ENCODE results near the gene ANXA2.
A peak's percentile ranks its signal among the peaks of the same experiment; 100 is the strongest.
"Not testable (repeated sequence)": the region's sequence is repeated elsewhere in the genome, so short reads cannot be mapped to it uniquely, and the experiment has no call there.

ANXA2 gene

DNA sequence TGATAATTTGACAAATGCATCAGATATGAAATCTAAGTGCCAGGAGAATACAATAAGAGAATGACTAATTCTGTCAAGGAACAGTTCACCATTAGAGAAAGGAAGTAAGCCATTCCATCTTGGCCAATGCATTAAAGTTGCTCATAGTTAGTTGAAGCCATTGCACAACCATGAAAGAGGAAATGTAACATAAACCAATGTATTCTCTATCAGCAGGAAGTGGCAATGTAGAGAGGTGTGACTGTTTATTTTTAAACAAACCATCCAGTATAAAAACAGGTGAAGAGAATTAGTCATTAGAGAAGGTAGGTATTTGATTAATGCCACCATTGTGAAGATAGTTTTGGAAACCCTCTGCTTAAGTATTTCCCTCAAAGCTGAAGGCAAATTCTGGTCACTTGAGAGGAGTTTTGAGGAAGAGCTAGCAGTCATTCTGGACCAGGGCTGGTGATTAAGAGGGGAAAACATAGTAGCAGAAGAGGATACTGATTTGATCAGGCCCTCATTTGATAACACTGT lies 10.7 kb upstream of the ANXA2 start:
- no peak for DNase-seq

DNA sequence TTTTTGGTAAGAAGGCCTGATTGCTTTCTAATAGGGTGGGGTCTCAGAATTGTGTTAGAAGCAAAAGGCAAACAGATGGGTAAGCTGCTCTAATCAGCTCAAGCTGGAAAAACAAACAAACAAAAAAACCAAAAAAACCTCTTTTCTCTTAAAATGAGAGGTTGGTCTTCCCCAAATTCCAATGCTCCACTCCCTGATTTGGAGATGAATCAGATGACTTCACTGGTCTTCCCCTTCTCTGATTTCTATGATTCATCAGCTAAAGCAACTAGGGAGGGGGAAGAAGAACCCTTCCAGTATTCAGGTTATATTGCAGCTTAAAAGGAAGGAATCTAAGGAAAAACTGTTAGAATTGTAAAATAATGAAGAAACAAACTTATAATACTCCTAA lies 9.6 kb upstream of the ANXA2 start:
- no peak for DNase-seq

DNA sequence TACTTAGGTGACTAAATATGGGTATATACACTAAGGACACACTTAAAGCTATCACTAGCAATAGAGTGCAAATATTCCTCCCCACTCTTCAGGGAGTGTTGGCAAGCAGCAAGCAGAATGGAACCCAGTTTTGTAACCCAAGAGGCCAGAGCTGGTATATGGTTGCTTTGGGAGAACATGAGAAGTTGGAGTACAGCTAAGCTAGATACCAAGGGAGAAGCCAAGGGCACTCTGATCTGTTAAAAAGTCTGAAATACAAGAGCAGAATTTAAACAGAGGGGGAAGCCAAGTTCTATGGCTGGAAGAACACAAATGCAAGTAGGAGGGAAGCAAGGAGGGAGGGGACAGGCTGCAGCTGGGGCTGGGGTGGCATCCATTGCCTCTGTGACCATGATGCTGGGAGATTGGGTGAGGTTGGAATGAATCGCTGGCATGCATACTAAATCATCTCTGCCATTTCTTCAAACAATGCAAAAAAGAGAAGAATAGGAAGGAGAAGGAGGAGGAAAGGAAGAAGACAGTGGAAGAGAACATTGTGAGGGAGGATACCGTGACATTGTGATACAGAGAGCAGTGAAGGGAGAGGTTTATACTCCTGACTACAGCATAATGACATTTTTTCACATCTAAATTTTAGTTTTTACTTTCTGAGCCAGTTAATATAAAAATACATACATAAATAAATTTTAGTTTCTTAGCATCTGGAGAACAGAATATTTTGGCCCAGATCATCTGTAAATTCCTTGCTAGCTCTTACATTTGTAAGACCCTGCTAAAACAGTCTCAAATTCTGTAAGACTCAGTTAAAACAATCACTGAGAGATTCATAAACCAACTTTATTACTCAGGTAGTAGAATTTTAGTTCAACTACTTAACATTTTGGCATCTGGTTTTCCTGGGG lies 9.0 kb upstream of the ANXA2 start:
- no peak for DNase-seq

DNA sequence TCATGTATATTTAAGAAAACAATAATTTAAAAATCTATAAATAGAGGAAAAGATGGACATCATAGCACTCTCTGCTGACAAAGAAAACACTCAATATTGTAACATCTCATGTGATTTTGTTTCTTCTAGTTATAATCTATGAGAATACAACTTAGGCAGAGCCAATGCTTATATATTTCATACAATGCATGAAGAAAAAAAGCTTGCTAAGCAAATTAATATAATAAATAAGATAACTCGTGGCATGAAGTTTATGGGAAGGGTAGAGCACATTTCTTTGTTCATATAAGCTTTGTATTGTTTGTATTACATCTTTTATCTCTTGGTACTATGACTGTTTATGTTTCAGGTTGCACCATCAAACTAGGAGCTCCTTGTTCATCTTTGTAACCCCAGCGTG lies 7.6 kb upstream of the ANXA2 start:
- no peak for DNase-seq

DNA sequence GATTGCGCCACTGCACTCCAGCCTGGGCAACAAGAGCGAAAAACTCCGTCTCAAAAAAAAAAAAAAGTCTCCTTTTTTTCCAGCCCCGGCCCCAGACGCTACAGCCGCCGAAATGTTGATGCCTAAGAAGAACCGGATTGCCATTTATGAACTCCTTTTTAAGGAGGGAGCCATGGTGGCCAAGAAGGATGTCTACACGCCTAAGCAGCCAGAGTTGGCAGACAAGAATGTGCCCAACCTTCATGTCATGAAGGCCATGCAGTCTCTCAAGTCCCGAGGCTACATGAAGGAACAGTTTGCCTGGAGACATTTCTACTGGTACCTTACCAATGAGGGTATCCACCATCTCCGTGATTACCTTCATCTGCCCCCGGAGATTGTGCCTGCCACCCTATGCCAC lies 6.6 kb upstream of the ANXA2 start:
- not testable (repeated sequence) for DNase-seq

DNA sequence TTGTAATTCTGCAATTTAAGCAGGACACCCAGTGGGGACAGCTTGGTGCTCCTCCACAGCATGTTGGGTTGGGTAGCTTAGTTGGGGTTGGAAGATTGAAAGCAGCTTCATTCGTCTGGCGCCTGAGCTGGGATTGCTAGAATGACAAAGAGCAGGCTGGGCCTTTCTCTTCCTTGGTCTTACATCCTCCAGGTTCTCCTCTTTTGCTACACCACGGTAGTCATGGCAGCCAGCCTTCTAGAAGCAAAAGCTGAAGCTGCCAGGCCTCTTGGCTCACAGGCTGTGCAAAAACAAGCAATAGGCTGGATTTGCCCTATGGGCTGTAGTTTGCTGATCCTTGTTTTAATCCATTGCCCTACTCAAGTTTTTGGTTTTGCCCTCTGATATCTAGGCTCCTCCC lies 3.2 kb upstream of the ANXA2 start:
- DNase-seq = no peak

DNA sequence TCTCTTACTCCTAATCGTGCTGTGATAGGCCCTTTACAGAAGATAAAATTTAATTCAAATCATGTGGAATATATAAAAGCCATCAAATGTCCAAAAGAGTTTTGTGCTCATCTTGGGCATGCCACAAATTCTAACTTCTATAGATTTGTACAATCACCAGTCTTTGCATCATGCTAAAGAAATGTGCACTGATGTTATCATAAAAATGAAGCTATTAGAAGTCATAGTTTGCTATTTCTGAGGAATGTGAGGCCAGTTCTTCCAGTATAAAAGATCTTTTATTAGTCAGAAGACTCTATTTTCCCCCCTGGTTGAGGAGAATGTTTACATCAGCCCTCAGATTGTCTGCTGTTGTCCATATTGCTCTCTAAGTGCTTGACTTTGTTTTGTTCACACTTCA lies 2.1 kb upstream of the ANXA2 start:
- no peak for DNase-seq

DNA sequence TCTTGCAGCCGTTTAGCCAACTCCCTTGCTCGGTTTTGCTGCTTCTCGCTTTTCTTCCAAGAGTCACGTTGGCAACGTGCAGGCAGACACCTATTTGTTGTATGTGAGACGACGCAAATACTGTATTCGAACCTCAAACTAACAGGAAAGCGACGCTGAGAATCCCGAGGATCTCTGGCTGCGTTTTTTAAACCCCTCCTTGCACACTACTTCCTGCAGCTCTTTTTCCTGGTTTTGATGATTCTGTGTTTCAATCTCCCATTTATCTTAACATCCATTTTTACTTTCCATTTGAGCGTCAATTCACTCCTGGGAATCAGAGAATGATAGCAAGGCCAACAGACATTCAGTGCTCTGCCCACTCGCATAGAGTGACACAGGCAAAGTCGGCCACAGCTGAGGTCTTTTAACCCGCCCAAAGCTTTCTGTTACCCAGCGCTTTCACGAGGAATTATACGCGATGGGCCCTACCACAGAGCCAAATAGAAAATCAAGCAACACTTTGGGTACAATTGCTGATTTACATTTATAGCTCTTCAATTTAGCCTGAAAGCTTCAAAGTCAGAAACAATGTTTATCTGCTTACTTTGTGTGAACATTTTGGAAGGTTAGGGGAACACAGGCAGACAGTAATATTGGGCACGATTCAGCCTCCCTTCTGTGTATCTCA lies 1.6 kb upstream of the ANXA2 start:
- DNase-seq = no peak

DNA sequence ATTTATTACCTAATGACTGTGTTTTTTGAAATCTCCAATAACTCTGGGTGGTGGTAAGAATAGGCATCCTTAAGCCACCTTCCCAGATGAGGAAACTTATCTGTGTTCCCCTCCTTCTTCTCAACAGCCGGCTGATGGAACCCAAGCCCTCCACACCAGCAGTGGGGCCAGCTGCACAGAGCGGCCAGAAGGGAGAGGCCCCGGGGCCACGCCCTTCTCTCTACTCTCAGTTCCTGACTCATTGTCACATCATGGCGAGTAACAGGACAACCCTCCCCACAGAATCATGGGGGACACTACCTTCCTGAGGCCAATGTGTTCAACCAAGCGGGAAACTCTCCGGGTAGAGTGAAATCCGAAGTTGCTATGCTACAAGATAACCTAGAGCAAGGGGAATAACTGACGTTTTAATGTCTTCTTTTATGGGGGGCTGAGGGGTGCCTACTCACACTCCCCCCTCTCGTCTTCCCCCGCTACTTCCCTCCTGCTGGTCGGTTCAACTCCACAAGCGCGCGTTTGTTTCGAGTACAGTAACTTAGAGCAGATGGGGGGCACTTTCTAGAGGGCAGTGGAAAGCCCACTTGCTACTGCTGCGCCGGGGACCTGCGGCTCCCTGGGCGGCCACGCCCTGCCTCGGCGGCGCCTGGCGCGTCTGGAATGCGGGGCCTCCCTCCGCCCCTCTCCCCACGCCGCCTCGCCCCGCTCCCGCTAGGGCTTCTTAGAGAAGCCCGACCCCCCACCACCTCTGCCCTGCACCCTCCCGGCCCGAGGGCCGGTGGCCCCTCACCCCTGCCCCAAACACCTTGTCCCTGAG lies 621 bp downstream of the ANXA2 start:
- peak; percentile 83 for DNase-seq

DNA sequence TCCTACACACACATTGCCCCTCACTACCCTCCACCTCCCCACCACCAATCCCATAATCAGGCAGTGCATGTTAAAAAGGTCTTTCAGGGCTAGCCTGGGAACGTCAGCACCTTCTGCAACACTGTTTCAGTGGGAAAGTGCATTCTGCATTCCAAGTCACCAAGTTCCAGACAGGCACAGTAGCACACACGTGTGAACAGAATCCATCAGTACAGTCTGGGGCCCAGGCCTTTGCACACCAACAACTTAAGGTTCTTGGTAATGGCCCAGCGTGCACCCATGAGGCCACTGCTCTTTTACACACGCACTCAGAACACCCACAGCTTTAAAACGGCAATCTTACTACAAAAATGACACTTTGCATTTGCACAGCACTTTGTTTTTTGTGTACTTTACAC lies 1.2 kb downstream of the ANXA2 start:
- no peak for DNase-seq

DNA sequence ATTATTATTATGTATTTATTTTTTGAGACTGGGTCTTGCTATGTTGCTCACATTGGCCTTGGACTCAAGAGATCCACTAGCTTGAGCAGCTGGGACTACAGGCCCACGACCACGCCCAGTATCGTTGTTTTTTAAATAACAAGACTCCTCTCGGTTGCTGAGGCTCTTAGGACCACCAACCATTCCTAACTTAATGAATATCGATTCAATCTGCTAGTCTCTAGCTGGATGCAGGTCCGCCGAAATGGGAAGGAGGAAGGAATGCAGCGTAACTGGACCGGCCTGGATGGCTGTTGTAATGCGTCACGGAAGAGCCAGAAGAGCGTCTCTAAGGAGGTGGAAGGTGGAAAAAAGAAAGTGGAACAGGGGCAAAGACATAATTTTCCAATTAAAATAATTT lies 1.7 kb downstream of the ANXA2 start:
- DNase-seq = no peak

DNA sequence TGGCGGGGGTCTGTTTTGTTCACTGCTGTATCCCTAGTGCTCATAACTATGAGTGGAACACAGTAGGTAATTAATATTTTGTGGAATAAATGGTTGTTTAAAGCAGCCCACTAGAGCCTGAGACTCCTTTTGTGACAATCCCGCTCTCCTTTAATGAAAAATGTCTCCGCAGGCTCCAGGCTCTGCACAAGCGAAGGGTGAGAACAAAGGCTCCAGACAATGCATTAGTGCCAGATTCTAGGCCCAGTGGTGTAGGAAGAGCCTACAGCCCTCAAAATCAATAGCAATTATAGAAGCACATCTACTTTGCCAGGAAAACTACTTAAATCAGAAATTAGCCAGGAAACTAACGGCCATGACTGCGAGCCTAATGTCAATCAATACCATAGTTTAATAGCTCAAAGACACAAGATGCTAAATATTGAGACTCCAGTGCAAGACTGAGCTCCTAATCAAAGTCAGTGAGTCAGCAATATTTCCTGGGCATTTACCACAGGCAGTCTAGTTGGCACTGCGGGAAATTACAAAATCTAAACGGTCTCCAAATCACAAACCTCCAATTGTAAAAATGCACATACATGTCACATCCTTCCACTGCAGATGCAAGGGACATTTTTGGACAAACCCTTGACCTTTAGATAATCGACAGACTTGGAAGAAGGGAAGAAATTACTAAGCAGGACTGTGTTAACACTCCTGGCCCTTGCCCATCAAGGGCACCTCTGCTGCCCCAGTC lies 2.3 kb downstream of the ANXA2 start:
- DNase-seq = no peak

DNA sequence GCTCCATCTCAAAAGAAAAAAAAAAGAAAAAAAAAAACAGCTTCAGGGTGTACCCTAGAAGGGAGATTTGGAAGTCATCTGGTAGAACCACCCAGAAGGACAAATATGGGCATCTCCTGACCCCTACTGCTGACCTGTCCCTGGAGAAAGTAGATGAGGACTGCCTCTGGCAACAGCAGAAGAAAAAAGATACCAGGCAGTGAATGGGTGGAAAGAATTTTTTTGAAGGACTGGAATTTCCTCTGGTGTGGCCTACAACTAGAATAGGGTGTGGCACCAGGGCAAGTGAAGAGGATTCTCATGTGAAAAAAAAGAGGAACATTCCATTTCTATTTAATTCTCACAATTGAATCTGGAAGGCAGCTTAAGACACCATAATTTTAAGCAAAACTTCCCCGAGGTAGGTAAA lies 3.1 kb downstream of the ANXA2 start:
- DNase-seq = no peak

DNA sequence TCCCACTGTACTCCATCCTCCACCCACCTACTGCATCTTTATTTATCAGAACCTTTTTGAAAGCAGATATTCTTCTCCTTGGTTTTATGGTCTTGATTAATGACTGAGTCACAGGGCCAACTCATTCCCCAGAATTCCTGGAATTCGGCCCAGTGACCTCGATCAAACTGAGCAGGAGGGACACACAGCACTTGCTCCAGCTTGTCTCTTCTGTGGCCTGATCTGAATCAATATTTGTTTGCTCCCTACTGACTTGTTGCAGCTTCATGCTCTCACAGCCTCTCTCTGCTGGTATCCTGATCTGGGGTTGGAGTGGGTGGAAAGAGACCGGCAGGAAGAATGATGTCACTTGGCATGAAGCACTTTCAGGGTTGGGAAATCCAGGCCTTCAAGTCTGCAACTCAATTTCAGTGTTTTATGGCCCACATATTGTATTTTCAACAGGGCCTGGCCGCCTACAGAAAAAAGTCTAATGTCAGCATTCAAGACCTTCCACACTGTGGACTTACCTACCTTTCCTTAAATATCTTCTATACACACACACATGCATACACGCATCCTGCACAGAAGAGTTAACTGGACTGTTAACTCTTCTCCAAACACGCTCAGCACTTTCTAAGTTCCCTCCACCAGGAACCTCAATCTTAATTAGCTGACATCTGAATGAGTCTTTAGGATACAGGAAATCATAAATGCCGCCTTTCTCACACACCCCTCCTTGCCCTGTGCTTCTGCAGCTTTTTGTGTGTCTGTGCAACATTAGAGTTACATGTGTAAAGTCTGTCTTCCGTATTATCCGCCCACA lies 4.6 kb downstream of the ANXA2 start:
- DNase-seq = no peak

DNA sequence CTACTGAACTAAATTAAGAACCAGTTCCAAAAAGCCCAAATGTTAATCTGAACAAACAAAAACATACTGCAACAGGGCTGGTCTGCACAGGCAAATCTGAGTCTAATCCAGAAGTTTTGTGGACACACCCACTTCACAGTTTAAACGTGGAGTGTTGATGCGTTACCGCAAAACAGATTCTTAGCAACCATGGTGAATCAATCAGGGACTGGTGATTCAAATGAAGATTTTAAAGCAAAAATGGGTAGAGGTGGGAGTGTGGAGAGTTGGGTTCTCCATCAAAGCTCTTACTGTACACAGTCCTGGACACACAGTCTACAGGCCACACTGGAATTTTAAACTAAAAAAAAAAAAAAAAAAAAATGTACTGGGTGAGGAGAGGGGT lies 5.2 kb downstream of the ANXA2 start:
- no peak for DNase-seq

DNA sequence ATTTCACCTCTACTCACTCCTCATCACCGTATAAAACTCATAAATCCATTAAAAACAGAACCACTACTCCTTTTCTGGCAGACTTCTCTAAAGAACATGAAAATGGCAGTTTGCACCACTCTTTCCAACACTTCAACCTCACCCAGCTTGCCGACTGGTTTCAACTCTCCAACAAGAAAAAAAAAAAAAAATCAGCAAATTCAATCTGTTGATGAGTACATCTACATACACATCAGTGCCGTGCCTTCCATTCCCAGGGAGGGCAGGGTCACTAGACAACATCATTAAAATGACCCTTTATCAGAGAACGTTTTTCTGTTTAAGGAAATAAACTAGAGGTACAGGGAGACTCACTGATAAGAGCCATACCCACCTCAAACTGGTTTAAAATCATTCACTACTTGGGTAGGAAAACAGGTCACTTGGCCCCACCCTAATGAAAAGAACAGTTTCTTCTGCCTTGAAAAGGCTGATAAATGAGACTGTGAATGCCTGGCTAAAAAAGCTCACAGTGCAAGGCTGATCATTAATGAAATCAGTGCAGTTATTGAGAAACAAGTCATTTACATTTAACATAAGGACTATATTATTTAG lies 6.0 kb downstream of the ANXA2 start:
- no peak for DNase-seq

DNA sequence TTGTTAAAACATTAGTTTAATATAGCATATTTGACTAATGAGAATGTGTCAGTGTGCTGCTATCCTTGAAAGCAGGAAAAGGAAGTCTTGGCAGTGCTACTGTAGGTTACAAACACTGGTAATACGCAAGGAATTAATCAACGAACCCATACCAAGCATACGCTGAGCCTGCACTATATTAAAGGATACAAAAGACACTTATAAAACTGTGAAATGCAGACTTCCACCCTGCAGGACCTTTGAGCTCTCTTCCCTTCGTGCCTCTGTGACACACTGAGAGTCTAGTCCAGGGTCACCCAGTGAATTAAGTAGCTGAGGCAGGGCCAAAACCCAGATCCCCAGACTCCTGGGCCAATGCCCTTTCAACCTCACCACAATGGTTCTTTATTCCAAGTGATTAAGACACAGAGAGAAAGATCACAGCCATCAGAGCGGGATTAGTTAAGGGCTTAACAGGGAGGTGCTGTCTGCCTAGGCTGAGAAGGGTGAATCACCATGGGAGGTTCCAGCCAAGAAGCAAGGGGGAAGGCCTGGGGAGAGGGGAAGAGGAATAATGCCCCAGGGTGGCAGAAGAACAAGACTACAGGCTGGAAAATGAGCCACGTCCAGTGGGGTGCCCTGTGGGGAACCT lies 6.8 kb downstream of the ANXA2 start:
- DNase-seq = no peak

DNA sequence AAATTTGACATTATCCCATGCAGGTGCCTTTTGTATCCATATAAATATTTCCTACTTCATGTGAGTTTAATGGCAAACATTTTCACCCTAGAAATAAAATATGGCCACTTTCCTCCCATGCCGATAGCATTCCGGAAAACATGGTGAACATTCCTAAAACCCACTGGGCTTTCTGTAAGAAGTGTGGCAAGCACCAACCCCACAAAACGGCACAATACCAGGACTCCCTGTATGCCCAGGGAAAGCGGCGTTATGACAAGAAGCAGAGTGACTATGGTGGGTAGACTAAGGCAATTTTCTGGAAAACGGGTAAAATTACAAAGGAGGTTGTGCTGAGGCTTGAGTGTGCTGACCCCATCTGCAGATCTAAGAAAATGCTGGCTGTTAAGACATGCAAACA lies 7.6 kb downstream of the ANXA2 start:
- no peak for DNase-seq

DNA sequence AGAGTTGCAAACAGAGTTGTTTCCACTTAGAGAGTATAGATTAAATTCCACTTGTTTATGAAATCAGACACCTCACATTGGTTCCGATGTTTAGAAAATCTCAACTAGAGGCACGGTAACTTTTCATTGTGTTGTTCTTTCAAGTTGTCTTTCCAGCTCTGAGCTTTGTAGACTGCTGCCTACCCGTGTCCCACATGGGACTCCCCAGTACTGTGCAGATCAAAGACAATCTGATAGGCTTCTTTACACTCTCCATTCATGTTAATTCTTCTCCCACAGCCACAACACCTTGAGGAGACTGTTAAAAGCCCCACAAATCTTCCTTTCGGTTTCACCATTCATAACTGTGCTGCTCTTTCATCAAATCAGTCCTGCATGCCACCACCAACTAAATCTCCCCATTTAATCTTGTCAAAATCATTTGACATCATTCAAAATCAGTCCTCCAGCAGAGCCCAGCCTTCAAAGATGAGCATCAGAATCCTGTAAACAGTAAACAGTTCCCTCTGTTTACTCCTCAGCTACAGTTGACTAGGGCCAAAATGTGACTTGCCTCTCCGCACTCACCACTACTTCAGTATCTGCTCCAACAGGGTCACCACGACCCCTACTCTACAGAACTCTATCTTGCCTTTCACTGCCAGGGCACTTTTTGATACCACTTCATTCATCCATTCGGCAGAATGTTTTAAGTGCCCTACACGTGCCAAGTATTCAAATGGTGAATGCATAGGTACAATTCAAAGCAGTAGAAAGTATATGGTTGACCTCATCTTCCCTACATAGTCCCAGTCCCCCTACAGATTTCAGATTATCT lies 8.3 kb downstream of the ANXA2 start:
- peak; percentile 22 for DNase-seq

DNA sequence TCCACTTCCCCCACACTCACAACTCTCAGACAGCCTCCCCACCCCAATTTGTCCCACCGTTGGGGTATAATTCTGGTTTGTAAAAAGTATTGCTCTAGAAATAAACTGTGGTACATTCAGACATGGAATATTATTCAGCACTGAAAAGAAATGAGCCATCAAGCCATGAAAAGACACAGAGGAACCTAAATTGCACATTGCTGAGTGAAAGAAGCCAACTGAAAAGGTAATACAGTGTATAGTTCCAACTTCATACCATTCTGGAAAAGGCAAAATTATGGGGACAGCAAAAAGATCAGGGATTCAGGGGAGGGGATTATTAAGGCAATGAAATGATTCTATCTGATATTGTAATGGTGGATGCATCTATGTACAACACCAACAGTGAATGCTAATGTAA lies 10.5 kb downstream of the ANXA2 start:
- DNase-seq = no peak
